HepG2 (cell line): ENCODE results near the gene TMC2. TPM values are rescaled to one million over a fixed set of nuclear protein-coding genes. Genes with fewer than 3 reads are reported as not detected.

Experiments used
- GTF3A ChIP-seq: sonication (generic); formaldehyde crosslinking; conservative IDR thresholded peaks from 2 replicates; pipeline ENCODE4 v1.4.0; 2020; ENCODE audit warnings: mild to moderate bottlenecking, missing genetic modification reagents
- HDAC1 ChIP-seq: sonication (generic); formaldehyde crosslinking; IDR thresholded peaks from 2 replicates; pipeline ENCODE4 v1.5.1; 2020; ENCODE audit warnings: mild to moderate bottlenecking, missing genetic modification reagents
- MBD4 ChIP-seq: IDR thresholded peaks from 2 replicates; pipeline ENCODE4 v1.6.1; 2012; ENCODE audit warnings: low read length, inconsistent platforms, borderline replicate concordance
- POLR2A ChIP-seq, 2 experiments: IDR thresholded peaks; 2 replicates each; pipeline ENCODE4 v1.6.1; 2011; ENCODE audit warnings: low read depth in 2 of 2, low read length in 2 of 2, mild to moderate bottlenecking in 1 of 2, moderate library complexity in 1 of 2; ENCODE audit not compliant: insufficient read depth in 1 of 2
- SMAD3 ChIP-seq: sonication (generic); formaldehyde crosslinking; IDR thresholded peaks from 2 replicates; pipeline ENCODE4 v1.4.0; 2020; ENCODE audit warnings: missing genetic modification reagents
- SP4 ChIP-seq: sonication (generic); formaldehyde crosslinking; IDR thresholded peaks from 2 replicates; pipeline ENCODE4 v1.8.1; 2023; ENCODE audit warnings: mild to moderate bottlenecking, missing genetic modification reagents
- SP5 ChIP-seq: IDR thresholded peaks from 2 replicates; pipeline ENCODE4 v1.6.1; 2016; ENCODE audit warnings: low read depth, borderline replicate concordance
- TRIM24 ChIP-seq: sonication (generic); formaldehyde crosslinking; IDR thresholded peaks from 2 replicates; pipeline ENCODE4 v1.8.0; 2022; ENCODE audit warnings: mild to moderate bottlenecking, missing genetic modification reagents
- ZBTB21 ChIP-seq: sonication (generic); formaldehyde crosslinking; IDR thresholded peaks from 2 replicates; pipeline ENCODE4 v1.4.0; 2020; ENCODE audit warnings: missing genetic modification reagents
- ZNF296 ChIP-seq: sonication (generic); formaldehyde crosslinking; conservative IDR thresholded peaks from 2 replicates; pipeline ENCODE4 v1.5.0; 2020; ENCODE audit warnings: mild to moderate bottlenecking, missing genetic modification reagents
- ZNF550 ChIP-seq: sonication (generic); formaldehyde crosslinking; IDR thresholded peaks from 2 replicates; pipeline ENCODE4 v1.4.0; 2020; ENCODE audit warnings: mild to moderate bottlenecking, missing genetic modification reagents, borderline replicate concordance
- ZNF564 ChIP-seq: sonication (generic); formaldehyde crosslinking; IDR thresholded peaks from 2 replicates; pipeline ENCODE4 v1.8.1; 2023; ENCODE audit warnings: mild to moderate bottlenecking, missing genetic modification reagents
- ZNF703 ChIP-seq: sonication (generic); formaldehyde crosslinking; IDR thresholded peaks from 2 replicates; pipeline ENCODE4 v1.5.1; 2020; ENCODE audit warnings: missing genetic modification reagents, mild to moderate bottlenecking, moderate library complexity, borderline replicate concordance
- ZNF75D ChIP-seq: sonication (generic); formaldehyde crosslinking; IDR thresholded peaks from 2 replicates; pipeline ENCODE4 v1.8.1; 2023; ENCODE audit warnings: missing genetic modification reagents, mild to moderate bottlenecking, borderline replicate concordance
- polyA plus RNA-seq, 8 experiments: library from polyadenylated mRNA; depleted of rRNA in 3 of 8; stranded (reverse) in 7 of 8; unstranded in 1 of 8; fragments of >200 nt; fragmentation: Illumina TruSeq in 4 of 8; extraction: Trizol in 4 of 8; gene quantifications; 2 replicates each; pipeline versions ENCODE4 v1.2.1 to v1.2.3, GENCODE V29; 2011 to 2016; ENCODE audit warnings: low read depth in 4 of 8, missing spikeins in 1 of 8, mixed read lengths in 1 of 8; ENCODE audit not compliant: insufficient read depth in 1 of 8
- total RNA-seq, 5 experiments: library from RNA; depleted of rRNA; stranded (reverse); fragments of >200 nt; fragmentation: Illumina TruSeq; extraction: Trizol; gene quantifications; 2 replicates each; pipeline ENCODE4 v1.2.3, GENCODE V29; 2016; ENCODE audit warnings: low read depth in 1 of 5
- TF ChIP-seq, protein P1 (sequence below): sonication (generic); formaldehyde crosslinking; IDR thresholded peaks from 2 replicates; pipeline ENCODE4 v1.5.0; 2020; ENCODE audit warnings: missing genetic modification reagents
- TF ChIP-seq, protein P2 (sequence below): sonication (generic); formaldehyde crosslinking; IDR thresholded peaks from 2 replicates; pipeline ENCODE4 v1.5.0; 2020; ENCODE audit warnings: mild to moderate bottlenecking, missing genetic modification reagents, borderline replicate concordance
- TF ChIP-seq, protein P3 (sequence below): sonication (generic); formaldehyde crosslinking; IDR thresholded peaks from 2 replicates; pipeline ENCODE4 v1.5.1; 2020; ENCODE audit warnings: mild to moderate bottlenecking, missing genetic modification reagents, moderate library complexity
- TF ChIP-seq, protein P4 (sequence below): IDR thresholded peaks from 2 replicates; pipeline ENCODE4 v1.6.1; 2018; ENCODE audit warnings: missing genetic modification reagents, mild to moderate bottlenecking, missing compliant biosample characterization
- TF ChIP-seq, protein P5 (sequence below): IDR thresholded peaks from 2 replicates; pipeline ENCODE4 v1.6.1; 2016; ENCODE audit warnings: missing genetic modification reagents, missing compliant biosample characterization

Gene TMC2
- total and polyA plus RNA-seq, 2 of the 13 experiments (the other 11 are each of a cell fraction or from before 2014, with no cell fraction given), result not detected

DNA sequence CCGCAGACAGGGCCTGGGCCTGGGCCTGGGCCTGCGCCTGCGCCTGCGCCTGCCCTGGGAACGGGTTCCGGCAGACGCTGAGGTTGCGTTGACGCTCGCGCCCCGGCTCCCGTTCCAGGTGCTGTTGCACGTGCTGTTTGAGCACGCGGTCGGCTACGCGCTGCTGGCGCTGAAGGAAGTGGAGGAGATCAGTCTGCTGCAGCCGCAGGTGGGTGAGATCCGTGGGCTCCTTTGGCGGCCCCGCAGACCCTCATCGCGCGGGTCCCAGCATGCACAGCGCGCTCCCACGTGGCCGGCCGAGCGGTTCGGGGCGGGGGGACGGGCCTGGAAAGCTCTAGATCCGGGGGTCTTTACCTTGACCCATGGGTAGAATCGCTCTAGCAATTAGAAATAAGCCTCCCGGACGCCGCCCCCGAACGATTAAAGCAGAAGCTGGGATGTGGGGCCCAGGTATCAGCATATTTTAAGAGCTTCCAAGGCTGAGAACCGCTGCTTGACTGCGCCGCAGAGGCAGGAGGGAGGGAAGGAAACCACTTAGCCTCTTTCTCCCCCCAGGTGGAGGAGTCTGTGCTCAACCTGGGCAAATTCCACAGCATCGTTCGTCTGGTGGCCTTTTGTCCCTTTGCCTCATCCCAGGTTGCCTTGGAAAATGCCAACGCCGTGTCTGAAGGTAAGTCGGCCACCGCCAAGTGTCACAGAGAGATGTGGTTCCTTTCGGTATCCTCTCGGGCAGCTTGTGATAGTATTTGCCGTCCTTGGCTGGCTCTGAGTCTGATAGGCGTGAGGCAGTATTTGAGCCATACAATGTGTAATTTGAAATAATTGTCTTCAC lies 116.6 kb downstream of the TMC2 start (continued):
- peak; percentile 76; the same call in 1 of the 2 replicates for TF ChIP-seq GTF3A (CRISPR knock-in tag)
- TF ChIP-seq, protein P1, sequence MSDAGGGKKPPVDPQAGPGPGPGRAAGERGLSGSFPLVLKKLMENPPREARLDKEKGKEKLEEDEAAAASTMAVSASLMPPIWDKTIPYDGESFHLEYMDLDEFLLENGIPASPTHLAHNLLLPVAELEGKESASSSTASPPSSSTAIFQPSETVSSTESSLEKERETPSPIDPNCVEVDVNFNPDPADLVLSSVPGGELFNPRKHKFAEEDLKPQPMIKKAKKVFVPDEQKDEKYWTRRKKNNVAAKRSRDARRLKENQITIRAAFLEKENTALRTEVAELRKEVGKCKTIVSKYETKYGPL (CRISPR knock-in tag), result no peak; the same call in 1 of the 2 replicates
- TF ChIP-seq ZNF564 (CRISPR knock-in tag), result peak; percentile 55
- TF ChIP-seq ZNF703 (CRISPR knock-in tag), result peak; percentile 89; the same call in 1 of the 2 replicates
- peak; percentile 85 for TF ChIP-seq ZNF296 (CRISPR knock-in tag)
- TF ChIP-seq POLR2A (IDR thresholded peaks at IDR 0.05; ENCODE audit: insufficient read depth in 1 of 2, low read depth in 2 of 2, low read length in 2 of 2), result peak; percentile 25 to 44; a peak in 2 of 4 replicates
- no peak; the same call in 1 of the 2 replicates for TF ChIP-seq ZNF75D (CRISPR knock-in tag)
- TF ChIP-seq SMAD3 (CRISPR knock-in tag), result no peak; the same call in 1 of the 2 replicates
- no peak; the same call in 1 of the 2 replicates for TF ChIP-seq TRIM24 (CRISPR knock-in tag)
- TF ChIP-seq, protein P2, sequence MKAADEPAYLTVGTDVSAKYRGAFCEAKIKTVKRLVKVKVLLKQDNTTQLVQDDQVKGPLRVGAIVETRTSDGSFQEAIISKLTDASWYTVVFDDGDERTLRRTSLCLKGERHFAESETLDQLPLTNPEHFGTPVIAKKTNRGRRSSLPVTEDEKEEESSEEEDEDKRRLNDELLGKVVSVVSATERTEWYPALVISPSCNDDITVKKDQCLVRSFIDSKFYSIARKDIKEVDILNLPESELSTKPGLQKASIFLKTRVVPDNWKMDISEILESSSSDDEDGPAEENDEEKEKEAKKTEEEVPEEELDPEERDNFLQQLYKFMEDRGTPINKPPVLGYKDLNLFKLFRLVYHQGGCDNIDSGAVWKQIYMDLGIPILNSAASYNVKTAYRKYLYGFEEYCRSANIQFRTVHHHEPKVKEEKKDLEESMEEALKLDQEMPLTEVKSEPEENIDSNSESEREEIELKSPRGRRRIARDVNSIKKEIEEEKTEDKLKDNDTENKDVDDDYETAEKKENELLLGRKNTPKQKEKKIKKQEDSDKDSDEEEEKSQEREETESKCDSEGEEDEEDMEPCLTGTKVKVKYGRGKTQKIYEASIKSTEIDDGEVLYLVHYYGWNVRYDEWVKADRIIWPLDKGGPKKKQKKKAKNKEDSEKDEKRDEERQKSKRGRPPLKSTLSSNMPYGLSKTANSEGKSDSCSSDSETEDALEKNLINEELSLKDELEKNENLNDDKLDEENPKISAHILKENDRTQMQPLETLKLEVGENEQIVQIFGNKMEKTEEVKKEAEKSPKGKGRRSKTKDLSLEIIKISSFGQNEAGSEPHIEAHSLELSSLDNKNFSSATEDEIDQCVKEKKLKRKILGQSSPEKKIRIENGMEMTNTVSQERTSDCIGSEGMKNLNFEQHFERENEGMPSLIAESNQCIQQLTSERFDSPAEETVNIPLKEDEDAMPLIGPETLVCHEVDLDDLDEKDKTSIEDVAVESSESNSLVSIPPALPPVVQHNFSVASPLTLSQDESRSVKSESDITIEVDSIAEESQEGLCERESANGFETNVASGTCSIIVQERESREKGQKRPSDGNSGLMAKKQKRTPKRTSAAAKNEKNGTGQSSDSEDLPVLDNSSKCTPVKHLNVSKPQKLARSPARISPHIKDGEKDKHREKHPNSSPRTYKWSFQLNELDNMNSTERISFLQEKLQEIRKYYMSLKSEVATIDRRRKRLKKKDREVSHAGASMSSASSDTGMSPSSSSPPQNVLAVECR (CRISPR knock-in tag), result peak; percentile 93
- TF ChIP-seq MBD4, result no peak
- TF ChIP-seq SP5 (CRISPR knock-in tag), result 0 out of 2 replicates have a peak, but pooled peaks have one; percentile 1
- TF ChIP-seq, protein P3, sequence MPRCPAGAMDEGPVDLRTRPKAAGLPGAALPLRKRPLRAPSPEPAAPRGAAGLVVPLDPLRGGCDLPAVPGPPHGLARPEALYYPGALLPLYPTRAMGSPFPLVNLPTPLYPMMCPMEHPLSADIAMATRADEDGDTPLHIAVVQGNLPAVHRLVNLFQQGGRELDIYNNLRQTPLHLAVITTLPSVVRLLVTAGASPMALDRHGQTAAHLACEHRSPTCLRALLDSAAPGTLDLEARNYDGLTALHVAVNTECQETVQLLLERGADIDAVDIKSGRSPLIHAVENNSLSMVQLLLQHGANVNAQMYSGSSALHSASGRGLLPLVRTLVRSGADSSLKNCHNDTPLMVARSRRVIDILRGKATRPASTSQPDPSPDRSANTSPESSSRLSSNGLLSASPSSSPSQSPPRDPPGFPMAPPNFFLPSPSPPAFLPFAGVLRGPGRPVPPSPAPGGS (CRISPR knock-in tag), result peak; percentile 95; the same call in 1 of the 2 replicates
- peak; percentile 75; the same call in 1 of the 2 replicates for TF ChIP-seq SP4
- no peak; the same call in 1 of the 2 replicates for TF ChIP-seq ZBTB21
- TF ChIP-seq, protein P4, sequence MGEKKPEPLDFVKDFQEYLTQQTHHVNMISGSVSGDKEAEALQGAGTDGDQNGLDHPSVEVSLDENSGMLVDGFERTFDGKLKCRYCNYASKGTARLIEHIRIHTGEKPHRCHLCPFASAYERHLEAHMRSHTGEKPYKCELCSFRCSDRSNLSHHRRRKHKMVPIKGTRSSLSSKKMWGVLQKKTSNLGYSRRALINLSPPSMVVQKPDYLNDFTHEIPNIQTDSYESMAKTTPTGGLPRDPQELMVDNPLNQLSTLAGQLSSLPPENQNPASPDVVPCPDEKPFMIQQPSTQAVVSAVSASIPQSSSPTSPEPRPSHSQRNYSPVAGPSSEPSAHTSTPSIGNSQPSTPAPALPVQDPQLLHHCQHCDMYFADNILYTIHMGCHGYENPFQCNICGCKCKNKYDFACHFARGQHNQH (CRISPR knock-in tag), result no peak
- peak; percentile 39; the same call in 1 of the 2 replicates for TF ChIP-seq ZNF550
- TF ChIP-seq, protein P5, sequence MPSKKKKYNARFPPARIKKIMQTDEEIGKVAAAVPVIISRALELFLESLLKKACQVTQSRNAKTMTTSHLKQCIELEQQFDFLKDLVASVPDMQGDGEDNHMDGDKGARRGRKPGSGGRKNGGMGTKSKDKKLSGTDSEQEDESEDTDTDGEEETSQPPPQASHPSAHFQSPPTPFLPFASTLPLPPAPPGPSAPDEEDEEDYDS, result no peak; the same call in 1 of the 2 replicates
- TF ChIP-seq HDAC1 (CRISPR knock-in tag), result peak; percentile 98
